Gastroesophageal sphincter (tissue), 2 donors: Measurements from ENCODE around the gene PLXNA2.

Experiments
- EP300 ChIP-seq: sonication (generic); formaldehyde crosslinking; IDR thresholded peaks from one replicate; pipeline ENCODE4 v1.6.1; 2017; ENCODE audit warnings: antibody characterized with exemption, mild to moderate bottlenecking
- POLR2A ChIP-seq, 2 donors: fragments of 450-650 bp; IDR thresholded peaks; one replicate each; pipeline ENCODE4 v1.6.1; 2017; ENCODE audit warnings: antibody characterized with exemption in 2 of 2, mild to moderate bottlenecking in 2 of 2, moderate library complexity in 1 of 2

GRCh38 chr1:208175508-208175895 lies 68.7 kb downstream of the PLXNA2 start:
- TF ChIP-seq POLR2A (IDR thresholded peaks at IDR 0.05): no peak
- TF ChIP-seq EP300: no peak
